OCI-LY7 (cell line): ENCODE measurements around the gene IGSF8. TPM values are rescaled to one million over a fixed set of nuclear protein-coding genes. Genes with fewer than 3 reads are reported as not detected.

ENCODE experiments used
- BruUV-seq: library from RNA; stranded (reverse); fragments of 400-500 nt; replicated peaks from 2 replicates; lab custom pipeline; 2021; lab: Mats Ljungman, UMichigan
- CTCF ChIA-PET: fragments of 300-600 bp; sonication (Branson Sonifier 250); formaldehyde crosslinking; loops from one replicate; lab custom pipeline; 2022; ENCODE audit warnings: antibody characterized with exemption; ENCODE audit not compliant: unreplicated experiment; lab: Charles Lee
- POLR2A ChIA-PET: fragments of 300-600 bp; sonication (Branson Sonifier 250); formaldehyde crosslinking; loops from one replicate; lab custom pipeline; 2022; ENCODE audit warnings: antibody characterized with exemption; lab: Charles Lee
- DNase-seq: peaks from one replicate; pipeline ENCODE4 v3.0.0-alpha.2; 2015; ENCODE audit warnings: low spot score
- H2AFZ ChIP-seq: fragments of 200-600 bp; sonication (generic), shearing (Covaris generic); 2 replicates; pipeline ENCODE4 v1.6.1; 2014; ENCODE audit warnings: mild to moderate bottlenecking, antibody characterized with exemption, low read length, moderate library complexity
- H3K27ac ChIP-seq: fragments of 200-600 bp; sonication (generic); 2 replicates; pipeline ENCODE4 v1.5.1; 2014; ENCODE audit warnings: mixed run types, low read depth, mild to moderate bottlenecking, moderate library complexity, low read length, inconsistent platforms; ENCODE audit not compliant: poor library complexity, severe bottlenecking
- H3K36me3 ChIP-seq: fragments of 200-600 bp; sonication (generic); 2 replicates; pipeline ENCODE4 v1.6.1; 2014; ENCODE audit warnings: mild to moderate bottlenecking, antibody characterized with exemption, low read length, moderate library complexity, mixed read lengths; ENCODE audit not compliant: insufficient read depth
- H3K4me1 ChIP-seq: fragments of 200-600 bp; sonication (generic); 2 replicates; pipeline ENCODE4 v1.5.1; 2014; ENCODE audit warnings: mild to moderate bottlenecking, low read length; ENCODE audit not compliant: insufficient read depth, poor library complexity, severe bottlenecking
- H3K4me2 ChIP-seq: fragments of 200-600 bp; sonication (generic); 2 replicates; pipeline ENCODE4 v1.6.1; 2014; ENCODE audit warnings: mild to moderate bottlenecking, low read length
- H3K4me3 ChIP-seq: fragments of 200-600 bp; sonication (generic); 2 replicates; pipeline ENCODE4 v1.5.1; 2014; ENCODE audit warnings: mild to moderate bottlenecking, low read depth, low read length; ENCODE audit not compliant: poor library complexity, severe bottlenecking
- H3K79me2 ChIP-seq: fragments of 200-600 bp; sonication (generic); 2 replicates; pipeline ENCODE4 v1.6.1; 2016; ENCODE audit warnings: low read depth, mild to moderate bottlenecking, low read length, moderate library complexity, mixed read lengths; ENCODE audit not compliant: insufficient read depth
- H3K9me2 ChIP-seq: fragments of 200-600 bp; sonication (generic); 2 replicates; pipeline ENCODE4 v1.6.1; 2016; ENCODE audit warnings: mild to moderate bottlenecking, low read length, mixed read lengths; ENCODE audit not compliant: insufficient read depth
- H3K9me3 ChIP-seq: fragments of 200-600 bp; sonication (generic); 2 replicates; pipeline ENCODE4 v1.6.1; 2014; ENCODE audit warnings: mild to moderate bottlenecking, mixed run types, low read length, mixed read lengths
- H4K20me1 ChIP-seq: fragments of 200-600 bp; sonication (generic); 2 replicates; pipeline ENCODE4 v1.6.1; 2014; ENCODE audit warnings: mild to moderate bottlenecking, antibody characterized with exemption, low read length, moderate library complexity, mixed read lengths; ENCODE audit not compliant: insufficient read depth
- EZH2phosphoT487 ChIP-seq: fragments of 200-600 bp; sonication (generic); IDR thresholded peaks from 2 replicates; pipeline ENCODE4 v1.6.1; 2018; ENCODE audit warnings: low read depth, borderline replicate concordance, mild to moderate bottlenecking, mixed run types, antibody characterized with exemption, low read length, moderate library complexity, mixed read lengths
- intact Hi-C: fragments of 100-400 bp; cut with micrococcal nuclease; formaldehyde crosslinking; loops from one replicate; pipeline ENCODE4 v1.10.0; 2022; ENCODE audit not compliant: unreplicated experiment
- total RNA-seq, 2 experiments: library from RNA; depleted of rRNA in 1 of 2; stranded (reverse); fragments of >200 nt in 1 of 2; shearing (Covaris generic) in 1 of 2; gene quantifications; 2 replicates each; pipeline ENCODE4 v1.2.3, GENCODE V29; 2014 to 2022
- TF ChIP-seq, protein P1 (sequence below): fragments of 200-600 bp; sonication (generic); conservative IDR thresholded peaks from 2 replicates; pipeline ENCODE4 v1.5.1; 2014; ENCODE audit warnings: mild to moderate bottlenecking, antibody characterized with exemption, low read length, moderate library complexity, mixed read lengths

The IGSF8 gene
- total RNA-seq, 2 experiments from 2014 or later, result 18.7 to 28.7 TPM

DNA sequence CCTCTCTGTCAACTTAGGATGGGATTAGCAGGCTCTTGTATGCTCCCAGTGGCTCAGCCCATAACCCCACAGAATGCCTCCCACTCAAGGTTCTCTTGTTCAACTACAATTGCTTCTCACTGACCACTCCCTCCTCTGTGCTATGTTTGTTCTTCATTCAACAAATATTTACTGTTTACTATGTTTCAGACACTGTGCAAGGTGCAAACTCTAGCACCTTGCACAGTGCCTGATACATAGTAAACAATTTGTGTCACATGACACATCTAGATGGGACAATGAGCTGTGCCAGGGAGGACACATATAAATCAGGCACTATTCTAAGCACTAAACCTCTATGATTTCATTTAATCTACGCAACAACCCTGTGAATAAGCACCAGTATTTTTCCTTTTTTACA lies 32.5 kb upstream of the IGSF8 start:
- POLR2A ChIA-PET, result interaction anchor here (0.7 kb wide), 1 partner anchor 69 kb away, joined by 3 read pairs; no protein-coding TSS in a partner anchor
- no TSS peak for BruUV-seq
- CTCF ChIA-PET, result no interaction called here

DNA sequence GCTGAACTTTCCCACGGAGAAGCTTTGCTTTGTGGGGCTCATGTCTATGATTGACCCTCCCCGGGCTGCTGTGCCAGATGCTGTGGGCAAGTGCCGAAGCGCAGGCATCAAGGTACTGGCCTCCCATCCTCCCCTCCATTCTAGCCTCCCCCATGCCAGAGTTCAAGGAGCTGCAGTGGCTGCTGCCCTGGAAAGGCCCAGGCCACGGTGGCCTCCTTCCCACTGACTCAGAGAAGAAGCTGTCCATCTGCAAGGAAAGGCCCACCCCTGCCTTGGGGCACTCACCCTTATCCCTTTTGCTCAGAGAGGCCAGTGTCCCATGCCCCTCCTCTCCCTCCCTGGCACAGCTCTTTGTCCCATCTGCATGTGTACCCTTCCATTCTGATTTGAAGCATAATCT lies 32.1 kb upstream of the IGSF8 start:
- Histone ChIP-seq H3K4me3 (no peak overlapping the region), H4K20me1 (no peaks in the 10 kb centered on the region), H3K9me3 (no peaks in the 10 kb centered on the region), H2AFZ (no peak overlapping the region), H3K27ac (no peak overlapping the region), H3K4me2 (no peak overlapping the region), H3K79me2 (no peaks in the 10 kb centered on the region), H3K9me2 (no peaks in the 10 kb centered on the region), H3K36me3 (no peaks in the 10 kb centered on the region), H3K4me1 (no peaks in the 10 kb centered on the region)
- ChIA-PET CTCF (no interaction called here), POLR2A (no interaction called here)
- no peak for TF ChIP-seq EZH2phosphoT487
- TF ChIP-seq, protein P1, sequence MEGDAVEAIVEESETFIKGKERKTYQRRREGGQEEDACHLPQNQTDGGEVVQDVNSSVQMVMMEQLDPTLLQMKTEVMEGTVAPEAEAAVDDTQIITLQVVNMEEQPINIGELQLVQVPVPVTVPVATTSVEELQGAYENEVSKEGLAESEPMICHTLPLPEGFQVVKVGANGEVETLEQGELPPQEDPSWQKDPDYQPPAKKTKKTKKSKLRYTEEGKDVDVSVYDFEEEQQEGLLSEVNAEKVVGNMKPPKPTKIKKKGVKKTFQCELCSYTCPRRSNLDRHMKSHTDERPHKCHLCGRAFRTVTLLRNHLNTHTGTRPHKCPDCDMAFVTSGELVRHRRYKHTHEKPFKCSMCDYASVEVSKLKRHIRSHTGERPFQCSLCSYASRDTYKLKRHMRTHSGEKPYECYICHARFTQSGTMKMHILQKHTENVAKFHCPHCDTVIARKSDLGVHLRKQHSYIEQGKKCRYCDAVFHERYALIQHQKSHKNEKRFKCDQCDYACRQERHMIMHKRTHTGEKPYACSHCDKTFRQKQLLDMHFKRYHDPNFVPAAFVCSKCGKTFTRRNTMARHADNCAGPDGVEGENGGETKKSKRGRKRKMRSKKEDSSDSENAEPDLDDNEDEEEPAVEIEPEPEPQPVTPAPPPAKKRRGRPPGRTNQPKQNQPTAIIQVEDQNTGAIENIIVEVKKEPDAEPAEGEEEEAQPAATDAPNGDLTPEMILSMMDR, result no peak
- intact Hi-C loops, result no loop called here
- DNase-seq, result no peak
- no TSS peak for BruUV-seq

More for the DNA sequence above, 32.5 kb upstream of the IGSF8 start:
- no peak overlapping the region for H2AFZ ChIP-seq
- H3K4me1 ChIP-seq, result no peaks in the 10 kb centered on the region
- H4K20me1 ChIP-seq, result no peaks in the 10 kb centered on the region
- no peaks in the 10 kb centered on the region for H3K79me2 ChIP-seq
- H3K9me2 ChIP-seq, result no peaks in the 10 kb centered on the region
- H3K27ac ChIP-seq, result no peak overlapping the region
- TF ChIP-seq, protein P1, result no peak
- TF ChIP-seq EZH2phosphoT487, result no peak
- H3K4me3 ChIP-seq, result no peak overlapping the region
- no peak for DNase-seq
- no peaks in the 10 kb centered on the region for H3K36me3 ChIP-seq
- H3K9me3 ChIP-seq, result no peaks in the 10 kb centered on the region
- intact Hi-C loops, result no loop called here
- no peak overlapping the region for H3K4me2 ChIP-seq

DNA sequence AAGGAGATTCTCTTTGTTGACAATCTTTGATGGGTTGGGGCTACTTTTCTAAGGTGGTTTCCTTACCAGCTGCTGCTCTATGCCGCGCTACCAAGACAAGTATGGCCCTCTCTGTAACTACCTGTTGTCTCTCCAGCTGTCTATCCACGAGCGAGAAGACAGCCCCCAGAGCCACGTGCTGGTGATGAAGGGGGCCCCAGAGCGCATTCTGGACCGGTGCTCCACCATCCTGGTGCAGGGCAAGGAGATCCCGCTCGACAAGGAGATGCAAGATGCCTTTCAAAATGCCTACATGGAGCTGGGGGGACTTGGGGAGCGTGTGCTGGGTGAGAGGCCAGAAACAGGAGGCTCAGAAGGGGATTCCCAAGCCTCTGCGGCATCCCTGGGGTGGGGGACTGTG lies 31.5 kb upstream of the IGSF8 start:
- Histone ChIP-seq H3K9me2 (no peaks in the 10 kb centered on the region), H3K9me3 (no peaks in the 10 kb centered on the region), H3K79me2 (no peaks in the 10 kb centered on the region), H3K36me3 (no peaks in the 10 kb centered on the region), H3K4me1 (no peaks in the 10 kb centered on the region), H4K20me1 (no peaks in the 10 kb centered on the region), H3K27ac (no peak overlapping the region), H2AFZ (no peak overlapping the region), H3K4me2 (no peak overlapping the region), H3K4me3 (no peak overlapping the region)
- ChIA-PET POLR2A (no interaction called here), CTCF (no interaction called here)
- intact Hi-C loops, result no loop called here
- no peak for DNase-seq
- no TSS peak for BruUV-seq
- TF ChIP-seq, protein P1, result no peak
- TF ChIP-seq EZH2phosphoT487, result no peak
